HG03108 (cell line): ENCODE data around the gene TSPAN8.
"Not testable (repeated sequence)": the region's sequence is repeated elsewhere in the genome, so short reads cannot be mapped to it uniquely, and the experiment has no call there.

Experiments used
- ATAC-seq: cut with Tn5 transposase; IDR thresholded peaks from one replicate; pipeline ENCODE4 v1.9.1; 2021; ENCODE audit warnings: moderate library complexity; ENCODE audit not compliant: unreplicated experiment

Gene TSPAN8

GRCh38 chr12:71130521-71131069 lies 27.2 kb downstream of the TSPAN8 start:
- ATAC-seq: no peak

GRCh38 chr12:71129364-71129763 lies 28.4 kb downstream of the TSPAN8 start:
- no peak for ATAC-seq

- no peak for ATAC-seq
Observed at GRCh38 chr12:71128191-71128788, 29.5 kb downstream of the TSPAN8 start.

- ATAC-seq: no peak
Observed at GRCh38 chr12:71125949-71126348, 31.9 kb downstream of the TSPAN8 start.

- no peak for ATAC-seq
Observed at GRCh38 chr12:71125515-71125914, 32.3 kb downstream of the TSPAN8 start.

- no peak for ATAC-seq
Observed at GRCh38 chr12:71124835-71125460, 32.9 kb downstream of the TSPAN8 start.

- not testable (repeated sequence) for ATAC-seq
Observed at GRCh38 chr12:71113148-71113547, 44.7 kb downstream of the TSPAN8 start.

- no peak for ATAC-seq
Observed at GRCh38 chr12:71109834-71110233, 48.0 kb downstream of the TSPAN8 start.

- no peak for ATAC-seq
Observed at GRCh38 chr12:71108355-71108754, 49.4 kb downstream of the TSPAN8 start.

- ATAC-seq: no peak
Observed at GRCh38 chr12:71107936-71108335, 49.9 kb downstream of the TSPAN8 start.

GRCh38 chr12:71105956-71106355 lies 51.8 kb downstream of the TSPAN8 start:
- no peak for ATAC-seq

GRCh38 chr12:71092290-71092689 lies 65.5 kb downstream of the TSPAN8 start:
- ATAC-seq: no peak

- no peak for ATAC-seq
Observed at GRCh38 chr12:71090971-71091370, 66.8 kb downstream of the TSPAN8 start.

- no peak for ATAC-seq
Observed at GRCh38 chr12:71085575-71085974, 72.2 kb downstream of the TSPAN8 start.

GRCh38 chr12:71075743-71076142 lies 82.1 kb downstream of the TSPAN8 start:
- no peak for ATAC-seq
